B cell (primary cell): Measurements from ENCODE around the gene ARNT2. TPM values are rescaled to one million over a fixed set of nuclear protein-coding genes. Genes with fewer than 3 reads are reported as not detected.

Experiments used
- ATAC-seq: fragments of 200-7000 bp; cut with Tn5 transposase; one replicate; pipeline ENCODE4 v1.10.0; 2021; ENCODE audit warnings: low read depth, mild to moderate bottlenecking, moderate number of reproducible peaks, moderate library complexity
- CTCF ChIA-PET: fragments of 350-600 bp; sonication (Branson Sonifier 250); formaldehyde crosslinking; loops from one replicate; lab custom pipeline; 2021; ENCODE audit warnings: antibody characterized with exemption, inconsistent platforms; lab: Charles Lee
- POLR2A ChIA-PET: fragments of 350-600 bp; sonication (Branson Sonifier 250); formaldehyde crosslinking; loops from one replicate; lab custom pipeline; 2021; ENCODE audit warnings: antibody characterized with exemption; lab: Charles Lee
- DNase-seq: peaks from one replicate; pipeline ENCODE4 v3.0.0; 2013
- H2AFZ ChIP-seq: 2 replicates; pipeline ENCODE4 v1.6.1; 2012; ENCODE audit warnings: mild to moderate bottlenecking, low read depth, low read length; ENCODE audit not compliant: insufficient read depth, poor library complexity, severe bottlenecking
- H3K27ac ChIP-seq, 2 donors: 1 replicate in 1 of 2; 2 replicates in 1 of 2; pipeline ENCODE4 v1.5.1; 2012 to 2013; ENCODE audit warnings: low read length in 2 of 2, mild to moderate bottlenecking in 2 of 2, moderate library complexity in 1 of 2
- H3K27me3 ChIP-seq, 4 experiments: fragments of 200-600 bp in 1 of 4; sonication (generic) in 1 of 4; replicated peaks in 1 of 4; 1 replicate in 2 of 4; 2 replicates in 2 of 4; pipeline versions ENCODE4 v1.6.1 to v1.7.0; 2013 to 2016; ENCODE audit warnings: low read length in 3 of 4, mild to moderate bottlenecking in 2 of 4, mixed read lengths in 1 of 4, moderate library complexity in 1 of 4; ENCODE audit not compliant: insufficient read depth in 4 of 4, control insufficient read depth in 3 of 4; ENCODE audit errors: control extremely low read depth in 1 of 4
- H3K36me3 ChIP-seq, 2 experiments: replicated peaks in 1 of 2; 1 replicate in 1 of 2; 2 replicates in 1 of 2; pipeline versions ENCODE4 v1.6.1 to v1.7.1; 2013; ENCODE audit warnings: low read length in 1 of 2; ENCODE audit not compliant: insufficient read depth in 2 of 2, control insufficient read depth in 1 of 2; ENCODE audit errors: control extremely low read depth in 1 of 2, extremely low read depth in 1 of 2
- H3K4me1 ChIP-seq, 2 donors: fragments of 200-600 bp in 1 of 2; sonication (generic) in 1 of 2; 1 replicate in 1 of 2; 2 replicates in 1 of 2; pipeline versions ENCODE4 v1.5.1 to v1.6.1; 2013 to 2017; ENCODE audit warnings: low read length in 2 of 2; ENCODE audit not compliant: control insufficient read depth in 2 of 2, insufficient read depth in 2 of 2
- H3K4me2 ChIP-seq: replicated peaks from 2 replicates; pipeline ENCODE3; 2012; ENCODE audit warnings: mild to moderate bottlenecking, low read depth, low read length; ENCODE audit not compliant: poor library complexity, severe bottlenecking
- H3K4me3 ChIP-seq, 5 experiments: fragments of 200-600 bp in 1 of 5; sonication (generic) in 1 of 5; 1 replicate in 3 of 5; 2 replicates in 2 of 5; pipeline versions ENCODE4 v1.5.1 to v1.7.0; 2011 to 2016; ENCODE audit warnings: low read length in 4 of 5, mild to moderate bottlenecking in 4 of 5, low read depth in 2 of 5, control low read depth in 1 of 5, moderate library complexity in 1 of 5; ENCODE audit not compliant: insufficient read depth in 1 of 5; ENCODE audit errors: control extremely low read depth in 1 of 5, extremely low read depth in 1 of 5
- H3K79me2 ChIP-seq: fragments of 200-600 bp; sonication (generic); one replicate; pipeline ENCODE4 v1.6.0; 2016; ENCODE audit warnings: low read length; ENCODE audit not compliant: control insufficient read depth, insufficient read depth
- H3K9ac ChIP-seq: fragments of 200-600 bp; sonication (generic); 2 replicates; pipeline ENCODE4 v1.6.1; 2017; ENCODE audit warnings: mild to moderate bottlenecking, low read length, moderate library complexity
- H3K9me3 ChIP-seq, 3 donors: one replicate each; pipeline versions ENCODE4 v1.6.1 to v1.7.1; 2013; ENCODE audit warnings: low read length in 2 of 3; ENCODE audit not compliant: control insufficient read depth in 2 of 3, insufficient read depth in 1 of 3; ENCODE audit errors: control extremely low read depth in 1 of 3
- H4K20me1 ChIP-seq: 2 replicates; pipeline ENCODE4 v1.6.0; 2012; ENCODE audit warnings: mild to moderate bottlenecking, low read length; ENCODE audit not compliant: insufficient read depth, control insufficient read depth, poor library complexity, severe bottlenecking
- H3K27ac Mint-ChIP-seq: one replicate; pipeline ENCODE4 v1.8.0; 2021; ENCODE audit warnings: mixed read lengths
- H3K27me3 Mint-ChIP-seq: one replicate; pipeline ENCODE4 v1.8.0; 2021; ENCODE audit warnings: mixed read lengths
- H3K4me1 Mint-ChIP-seq: one replicate; pipeline ENCODE4 v1.8.0; 2021; ENCODE audit warnings: mixed read lengths
- H3K4me3 Mint-ChIP-seq: one replicate; pipeline ENCODE4 v1.8.0; 2021; ENCODE audit warnings: mixed read lengths
- H3K9me3 Mint-ChIP-seq: one replicate; pipeline ENCODE4 v1.8.0; 2022; ENCODE audit warnings: mixed read lengths; ENCODE audit not compliant: insufficient read depth
- CTCF ChIP-seq: fragments of 200-600 bp; IDR thresholded peaks from one replicate; pipeline ENCODE4 v1.8.0; 2022; ENCODE audit warnings: antibody characterized with exemption, mild to moderate bottlenecking
- EZH2 ChIP-seq: IDR thresholded peaks from 2 replicates; pipeline ENCODE4 v1.6.1; 2012; ENCODE audit warnings: borderline replicate concordance, low read depth, mild to moderate bottlenecking, moderate library complexity, low read length; ENCODE audit not compliant: insufficient read depth, poor library complexity, severe bottlenecking
- WGBS: methylation state at CpG from one replicate; pipeline ENCODE4 v1.1.5; 2013; ENCODE audit warnings: missing lambda C conversion rate; ENCODE audit not compliant: insufficient coverage; 5-methylcytosine and 5-hydroxymethylcytosine counted together
- intact Hi-C: fragments of 100-400 bp; cut with micrococcal nuclease; formaldehyde crosslinking; loops from one replicate; pipeline ENCODE4 v1.10.0; 2022
- polyA plus RNA-seq: library from polyadenylated mRNA; depleted of rRNA; stranded (reverse); fragments of >200 nt; gene quantifications from 2 replicates; pipeline ENCODE4 v1.2.3, GENCODE V29; 2012
- total RNA-seq, 2 donors: library from RNA; stranded (reverse); fragments of 120-200 nt in 1 of 2; gene quantifications; 1 replicate in 1 of 2; 2 replicates in 1 of 2; pipeline versions ENCODE4 v1.2.3 to v1.2.4, GENCODE V29; 2013 to 2022

Gene ARNT2
- total and polyA plus RNA-seq, 2 donors (not counting 1 experiment from before 2014, with no cell fraction given): not detected

GRCh38 chr15:80530737-80531365 lies 126.7 kb downstream of the ARNT2 start:
- WGBS: 89% methylated on average over 4 of the region's 5 CpGs
- TF ChIP-seq EZH2 (no peak), CTCF (no peak)
- Histone ChIP-seq H3K27me3 (peaks cover 0 to 3% (median 0%) of the 10 kb centered on the region in 4 experiments), H3K4me1 (no peaks in the 10 kb centered on the region), H3K9ac (no peak overlapping the region), H2AFZ (no peak overlapping the region), H3K9me3 (peaks cover 0 to 3% (median 1%) of the 10 kb centered on the region in 3 donors), H3K4me2 (no peak overlapping the region), H3K79me2 (no peaks in the 10 kb centered on the region), H3K36me3 (no peaks in the 10 kb centered on the region), H3K4me3 (no peak overlapping the region), H4K20me1 (no peaks in the 10 kb centered on the region), H3K27ac (no peak overlapping the region)
- ATAC-seq: no peak
- H3K4me1 Mint-ChIP-seq: no peaks in the 10 kb centered on the region
- ChIA-PET POLR2A (no interaction called here), CTCF (no interaction called here)
- peaks cover 31% of the 10 kb centered on the region for H3K27me3 Mint-ChIP-seq
- no peak overlapping the region for H3K4me3 Mint-ChIP-seq
- no peak overlapping the region for H3K27ac Mint-ChIP-seq
- peaks cover 7% of the 10 kb centered on the region for H3K9me3 Mint-ChIP-seq
- no peak for DNase-seq
- intact Hi-C loops: no loop called here

- no peak for DNase-seq
- intact Hi-C loops: no loop called here
- no peaks in the 10 kb centered on the region for H3K4me1 ChIP-seq
- no peaks in the 10 kb centered on the region for H3K79me2 ChIP-seq
- H3K4me3 Mint-ChIP-seq: no peak overlapping the region
- no peak overlapping the region for H3K27ac ChIP-seq
- ATAC-seq: no peak
- POLR2A ChIA-PET: no interaction called here
- H3K27ac Mint-ChIP-seq: no peak overlapping the region
- H3K4me3 ChIP-seq: no peak overlapping the region
- no peaks in the 10 kb centered on the region for H4K20me1 ChIP-seq
- H3K4me1 Mint-ChIP-seq: no peaks in the 10 kb centered on the region
- peaks cover 0 to 3% (median 0%) of the 10 kb centered on the region in 4 experiments for H3K27me3 ChIP-seq
- no peak overlapping the region for H3K9ac ChIP-seq
- H3K9me3 ChIP-seq: peaks cover 0 to 3% (median 1%) of the 10 kb centered on the region in 3 donors
- CTCF ChIA-PET: no interaction called here
- H3K36me3 ChIP-seq: no peaks in the 10 kb centered on the region
- 82% methylated on average over 2 of the region's 3 CpGs for WGBS
- peaks cover 7% of the 10 kb centered on the region for H3K9me3 Mint-ChIP-seq
- TF ChIP-seq EZH2: no peak
- H2AFZ ChIP-seq: no peak overlapping the region
- H3K27me3 Mint-ChIP-seq: peaks cover 30% of the 10 kb centered on the region
- H3K4me2 ChIP-seq: no peak overlapping the region
Observed at GRCh38 chr15:80531388-80531787, 127.2 kb downstream of the ARNT2 start.
